Measurements from ENCODE around the gene EPB41L1. TPM values are rescaled to one million over a fixed set of nuclear protein-coding genes. Genes with fewer than 3 reads are reported as not detected.

EPB41L1 gene
- total RNA-seq, 2 donors from 2014 or later, result 22.8 to 53.4 TPM

DNA sequence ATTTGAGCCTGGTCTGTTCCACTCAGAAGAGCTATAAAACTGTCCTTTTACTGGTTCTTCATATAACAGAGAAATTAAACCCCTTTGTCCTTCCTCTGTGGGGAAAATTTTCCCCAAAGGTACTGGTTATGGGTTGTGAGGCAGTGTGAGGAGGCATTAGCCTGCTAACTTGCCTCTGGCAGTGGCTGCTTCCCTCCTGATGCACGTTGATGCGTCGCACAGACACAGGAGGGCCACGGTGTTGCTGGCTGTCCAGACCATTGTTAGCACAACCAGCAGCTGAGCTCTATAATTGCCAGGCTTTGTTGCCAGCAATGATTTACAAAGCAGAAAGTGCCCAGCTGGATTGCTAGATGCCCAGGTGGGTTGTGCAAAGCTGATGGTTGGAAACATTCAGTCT, 91.9 kb downstream of the EPB41L1 start:
- Histone ChIP-seq H3K36me3 (replicated peaks in 1 of 2; ENCODE audit: insufficient read depth in 1 of 2, low read depth in 2 of 2) (peaks cover 0 to 40% of the 10 kb centered on the region in 2 donors), H3K27me3 (no peaks in the 10 kb centered on the region), H3K27ac (no peak overlapping the region), H3K9me3 (no peaks in the 10 kb centered on the region), H3K4me1 (peaks cover 16% of the 10 kb centered on the region), H3K4me3 (no peak overlapping the region)
- ATAC-seq (no peak), DNase-seq (no peak)
- intact Hi-C loops (cut with DNase I), result no loop called here
- TF ChIP-seq, protein P1, sequence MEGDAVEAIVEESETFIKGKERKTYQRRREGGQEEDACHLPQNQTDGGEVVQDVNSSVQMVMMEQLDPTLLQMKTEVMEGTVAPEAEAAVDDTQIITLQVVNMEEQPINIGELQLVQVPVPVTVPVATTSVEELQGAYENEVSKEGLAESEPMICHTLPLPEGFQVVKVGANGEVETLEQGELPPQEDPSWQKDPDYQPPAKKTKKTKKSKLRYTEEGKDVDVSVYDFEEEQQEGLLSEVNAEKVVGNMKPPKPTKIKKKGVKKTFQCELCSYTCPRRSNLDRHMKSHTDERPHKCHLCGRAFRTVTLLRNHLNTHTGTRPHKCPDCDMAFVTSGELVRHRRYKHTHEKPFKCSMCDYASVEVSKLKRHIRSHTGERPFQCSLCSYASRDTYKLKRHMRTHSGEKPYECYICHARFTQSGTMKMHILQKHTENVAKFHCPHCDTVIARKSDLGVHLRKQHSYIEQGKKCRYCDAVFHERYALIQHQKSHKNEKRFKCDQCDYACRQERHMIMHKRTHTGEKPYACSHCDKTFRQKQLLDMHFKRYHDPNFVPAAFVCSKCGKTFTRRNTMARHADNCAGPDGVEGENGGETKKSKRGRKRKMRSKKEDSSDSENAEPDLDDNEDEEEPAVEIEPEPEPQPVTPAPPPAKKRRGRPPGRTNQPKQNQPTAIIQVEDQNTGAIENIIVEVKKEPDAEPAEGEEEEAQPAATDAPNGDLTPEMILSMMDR (IDR thresholded peaks at IDR 0.05), result no peak
- no peak for TF ChIP-seq POLR2A (IDR thresholded peaks at IDR 0.05)
- WGBS, 2 donors, result 91 to 92% methylated on average over 4 of the region's 4 CpGs

DNA sequence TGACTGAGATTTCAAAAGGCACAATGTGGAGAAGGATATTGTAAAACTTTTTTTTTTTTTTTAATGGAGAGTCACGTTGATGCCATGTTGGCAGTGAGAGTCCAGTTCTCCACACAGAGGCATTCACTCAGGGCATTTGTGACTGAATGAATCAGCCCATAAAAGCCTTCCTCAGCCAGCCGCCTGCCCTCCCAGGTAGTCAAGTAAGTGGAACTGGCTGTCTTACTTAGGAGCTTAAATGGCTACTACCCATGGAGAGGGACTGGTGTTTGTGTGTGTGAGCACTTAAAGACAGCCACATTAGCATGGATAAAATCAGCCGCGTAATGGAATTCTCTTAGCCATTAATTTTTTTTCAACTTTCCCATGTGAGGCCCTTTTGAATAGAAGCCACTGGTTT, 94.3 kb downstream of the EPB41L1 start:
- Histone ChIP-seq H3K27ac (no peak overlapping the region), H3K9me3 (no peaks in the 10 kb centered on the region), H3K27me3 (no peaks in the 10 kb centered on the region), H3K4me1 (peaks cover 5% of the 10 kb centered on the region), H3K36me3 (replicated peaks in 1 of 2; ENCODE audit: insufficient read depth in 1 of 2, low read depth in 2 of 2) (peaks cover 0 to 37% of the 10 kb centered on the region in 2 donors), H3K4me3 (no peak overlapping the region)
- intact Hi-C loops (cut with DNase I), result no loop called here
- no peak for ATAC-seq
- DNase-seq, result no peak
- TF ChIP-seq, protein P1 (IDR thresholded peaks at IDR 0.05), result no peak
- no peak for TF ChIP-seq POLR2A (IDR thresholded peaks at IDR 0.05)
- 75 to 78% methylated on average over 4 of the region's 4 CpGs for WGBS, 2 donors

DNA sequence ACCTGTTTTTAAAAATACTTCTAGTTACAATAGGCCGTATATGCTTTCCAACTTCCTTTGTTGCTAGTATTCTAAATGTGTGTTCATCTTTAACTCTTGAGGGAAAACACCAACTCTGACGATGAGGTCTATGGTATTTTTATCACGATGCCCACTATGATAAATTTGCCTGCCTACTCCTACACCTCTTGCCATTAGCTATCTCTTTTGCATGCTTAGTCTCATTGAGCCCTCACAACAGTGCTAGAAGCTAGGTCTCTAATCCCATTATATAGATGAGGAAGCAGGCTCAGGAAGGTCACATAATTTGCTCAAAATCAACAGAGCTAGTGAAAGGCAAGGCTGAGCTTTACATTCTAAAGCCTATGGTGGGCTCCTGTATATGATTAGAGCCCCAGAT, 94.9 kb downstream of the EPB41L1 start:
- DNase-seq, result no peak
- intact Hi-C loops (cut with DNase I), result no loop called here
- H3K36me3 ChIP-seq (replicated peaks in 1 of 2; ENCODE audit: insufficient read depth in 1 of 2, low read depth in 2 of 2), result peaks cover 0 to 37% of the 10 kb centered on the region in 2 donors
- TF ChIP-seq, protein P1 (IDR thresholded peaks at IDR 0.05), result no peak
- no peak for TF ChIP-seq POLR2A (IDR thresholded peaks at IDR 0.05)
- H3K27me3 ChIP-seq, result no peaks in the 10 kb centered on the region
- H3K27ac ChIP-seq, result no peak overlapping the region
- no peaks in the 10 kb centered on the region for H3K4me1 ChIP-seq
- ATAC-seq, result no peak
- WGBS, 2 donors, result 76 to 78% methylated on average over 3 of the region's 3 CpGs
- no peak overlapping the region for H3K4me3 ChIP-seq
- H3K9me3 ChIP-seq, result no peaks in the 10 kb centered on the region

DNA sequence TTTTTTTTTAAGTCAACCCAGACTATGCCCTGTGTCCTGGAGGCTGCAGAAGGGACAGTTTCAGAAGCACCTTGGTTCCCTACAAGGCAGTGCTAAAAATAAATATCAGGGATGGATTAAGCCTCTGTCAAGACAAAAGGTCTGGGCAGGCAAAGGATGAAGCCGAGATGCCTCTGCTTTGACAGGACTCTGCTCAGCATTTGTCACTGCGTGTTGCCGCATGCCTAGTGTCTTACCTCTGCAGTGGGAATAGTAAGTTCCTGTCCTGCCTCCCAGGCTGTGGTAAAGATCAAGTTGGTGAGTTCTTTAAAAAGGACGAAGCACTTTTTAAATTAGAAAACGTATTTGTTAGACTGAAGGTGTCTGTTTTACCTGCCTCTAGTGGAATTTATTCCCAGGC, 96.9 kb downstream of the EPB41L1 start:
- peaks cover 0 to 23% of the 10 kb centered on the region in 2 donors for H3K36me3 ChIP-seq (replicated peaks in 1 of 2; ENCODE audit: insufficient read depth in 1 of 2, low read depth in 2 of 2)
- no peak for TF ChIP-seq POLR2A (IDR thresholded peaks at IDR 0.05)
- TF ChIP-seq, protein P1 (IDR thresholded peaks at IDR 0.05), result no peak
- DNase-seq (no peak), ATAC-seq (no peak)
- no peak overlapping the region for H3K27ac ChIP-seq
- H3K9me3 ChIP-seq, result no peaks in the 10 kb centered on the region
- 84 to 95% methylated on average over 5 of the region's 5 CpGs for WGBS, 2 donors
- intact Hi-C loops (cut with DNase I), result no loop called here
- H3K27me3 ChIP-seq, result no peaks in the 10 kb centered on the region
- H3K4me1 ChIP-seq, result no peaks in the 10 kb centered on the region
- H3K4me3 ChIP-seq, result no peak overlapping the region

DNA sequence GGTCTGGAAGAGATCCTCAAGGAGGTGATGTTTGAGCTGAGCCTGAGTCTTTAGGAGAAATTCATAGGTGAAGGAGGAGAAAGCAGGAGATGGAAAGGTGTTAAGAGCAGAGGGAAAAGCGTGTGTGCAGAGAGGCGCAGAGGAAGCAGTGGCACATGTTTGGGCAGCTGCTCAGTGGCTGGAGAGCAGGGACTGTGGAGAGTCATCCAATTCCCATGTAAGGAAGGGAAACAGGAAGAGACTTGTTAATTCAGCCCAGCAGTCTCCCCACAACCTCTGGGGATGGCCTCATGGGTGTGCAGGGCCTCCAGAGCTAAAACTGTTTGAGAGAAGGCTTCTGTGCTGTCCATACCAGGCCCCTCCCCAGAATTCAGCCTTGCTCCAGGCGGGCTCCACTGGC, 98.0 kb downstream of the EPB41L1 start:
- H3K36me3 ChIP-seq (replicated peaks in 1 of 2; ENCODE audit: insufficient read depth in 1 of 2, low read depth in 2 of 2), result peaks cover 0 to 20% of the 10 kb centered on the region in 2 donors

More for the DNA sequence above, 98.0 kb downstream of the EPB41L1 start:
- Histone ChIP-seq H3K27ac (no peak overlapping the region), H3K27me3 (no peaks in the 10 kb centered on the region), H3K9me3 (no peaks in the 10 kb centered on the region), H3K4me3 (no peak overlapping the region), H3K4me1 (no peaks in the 10 kb centered on the region)
- ATAC-seq (no peak), DNase-seq (no peak)
- 93 to 95% methylated on average over 3 of the region's 3 CpGs for WGBS, 2 donors
- intact Hi-C loops (cut with DNase I), result no loop called here
- TF ChIP-seq, protein P1 (IDR thresholded peaks at IDR 0.05), result no peak
- no peak for TF ChIP-seq POLR2A (IDR thresholded peaks at IDR 0.05)

Measured in body of pancreas (tissue), 4 donors.